ENCODE measurements around the gene NCAM1. TPM values are rescaled to one million over a fixed set of nuclear protein-coding genes. Genes with fewer than 3 reads are reported as not detected.

The NCAM1 gene
- total RNA-seq, 1 donor from 2014 or later, result 76.7 TPM

GRCh38 chr11:113256431-113257202 lies 295.4 kb downstream of the NCAM1 start:
- no peak for TF ChIP-seq CTCF (conservative IDR thresholded peaks at IDR 0.05)
- Mint-ChIP-seq H3K9me3 (no peaks in the 10 kb centered on the region), H3K4me1 (peaks cover 7% of the 10 kb centered on the region), H3K27ac (ENCODE audit: unreplicated experiment) (no peak overlapping the region), H3K36me3 (ENCODE audit: low read depth) (peaks cover 9% of the 10 kb centered on the region), H3K4me3 (no peak overlapping the region), H3K27me3 (ENCODE audit: low read depth) (no peaks in the 10 kb centered on the region)
- DNase-seq (ENCODE audit: low read depth, low spot score), result no peak

GRCh38 chr11:113260096-113260425 lies 298.8 kb downstream of the NCAM1 start:
- DNase-seq (ENCODE audit: low read depth, low spot score), result no peak
- Mint-ChIP-seq H3K9me3 (no peaks in the 10 kb centered on the region), H3K36me3 (ENCODE audit: low read depth) (peaks cover 11% of the 10 kb centered on the region)

GRCh38 chr11:113260541-113260940 lies 299.3 kb downstream of the NCAM1 start:
- no peak for TF ChIP-seq CTCF (conservative IDR thresholded peaks at IDR 0.05)
- H3K4me1 Mint-ChIP-seq, result peaks cover 12% of the 10 kb centered on the region
- no peak overlapping the region for H3K27ac Mint-ChIP-seq (ENCODE audit: unreplicated experiment)
- H3K9me3 Mint-ChIP-seq, result no peaks in the 10 kb centered on the region
- DNase-seq (ENCODE audit: low read depth, low spot score), result no peak
- H3K4me3 Mint-ChIP-seq, result no peak overlapping the region
- peaks cover 11% of the 10 kb centered on the region for H3K36me3 Mint-ChIP-seq (ENCODE audit: low read depth)
- no peaks in the 10 kb centered on the region for H3K27me3 Mint-ChIP-seq (ENCODE audit: low read depth)

More at GRCh38 chr11:113260096-113260425, 298.8 kb downstream of the NCAM1 start:
- no peaks in the 10 kb centered on the region for H3K27me3 Mint-ChIP-seq (ENCODE audit: low read depth)
- H3K4me3 Mint-ChIP-seq, result no peak overlapping the region
- peaks cover 7% of the 10 kb centered on the region for H3K4me1 Mint-ChIP-seq
- TF ChIP-seq CTCF (conservative IDR thresholded peaks at IDR 0.05), result no peak
- no peak overlapping the region for H3K27ac Mint-ChIP-seq (ENCODE audit: unreplicated experiment)

- no peak for TF ChIP-seq CTCF (conservative IDR thresholded peaks at IDR 0.05)
- Mint-ChIP-seq H3K36me3 (ENCODE audit: low read depth) (peaks cover 11% of the 10 kb centered on the region), H3K27ac (ENCODE audit: unreplicated experiment) (no peak overlapping the region), H3K4me3 (no peak overlapping the region), H3K27me3 (ENCODE audit: low read depth) (no peaks in the 10 kb centered on the region), H3K4me1 (peaks cover 8% of the 10 kb centered on the region), H3K9me3 (no peaks in the 10 kb centered on the region)
- no peak for DNase-seq (ENCODE audit: low read depth, low spot score)
Observed at GRCh38 chr11:113261709-113262475, 300.7 kb downstream of the NCAM1 start.

- Mint-ChIP-seq H3K36me3 (ENCODE audit: low read depth) (peaks cover 11% of the 10 kb centered on the region), H3K27me3 (ENCODE audit: low read depth) (no peaks in the 10 kb centered on the region), H3K4me1 (peaks cover 8% of the 10 kb centered on the region), H3K27ac (ENCODE audit: unreplicated experiment) (no peak overlapping the region), H3K4me3 (no peak overlapping the region), H3K9me3 (no peaks in the 10 kb centered on the region)
- DNase-seq (ENCODE audit: low read depth, low spot score), result no peak
- TF ChIP-seq CTCF (conservative IDR thresholded peaks at IDR 0.05), result no peak
Observed at GRCh38 chr11:113262594-113262993, 301.4 kb downstream of the NCAM1 start.

Measured in neural crest cell (in vitro differentiated cells).